T-helper 17 cell (primary cell): ENCODE data around the gene ACTL10. TPM values are rescaled to one million over a fixed set of nuclear protein-coding genes. Genes with fewer than 3 reads are reported as not detected.
A peak's percentile ranks its signal among the peaks of the same experiment; 100 is the strongest.
"Not testable (repeated sequence)": the region's sequence is repeated elsewhere in the genome, so short reads cannot be mapped to it uniquely, and the experiment has no call there.

ENCODE experiments used
- ATAC-seq: fragments of 150-1000 bp; cut with Tn5 transposase; 2 replicates; pipeline ENCODE4 v1.10.0; 2021; ENCODE audit warnings: mild to moderate bottlenecking, moderate library complexity
- DNase-seq, 3 donors: peaks; one replicate each; pipeline versions ENCODE4 v3.0.0 to v3.0.0-alpha.2; 2020 to 2021
- H3K9me3 ChIP-seq: one replicate; pipeline ENCODE4 v1.7.0; 2013; ENCODE audit warnings: low read length, mild to moderate bottlenecking; ENCODE audit not compliant: control insufficient read depth, poor library complexity, severe bottlenecking
- H3K27ac Mint-ChIP-seq: one replicate; pipeline ENCODE4 v1.8.0; 2022; ENCODE audit warnings: mild to moderate bottlenecking, moderate library complexity, mixed read lengths
- H3K27me3 Mint-ChIP-seq: one replicate; pipeline ENCODE4 v1.8.0; 2022; ENCODE audit warnings: mixed read lengths
- H3K36me3 Mint-ChIP-seq: one replicate; pipeline ENCODE4 v1.8.0; 2022; ENCODE audit warnings: low read depth, mixed read lengths
- H3K4me1 Mint-ChIP-seq: one replicate; pipeline ENCODE4 v1.8.0; 2022; ENCODE audit warnings: mild to moderate bottlenecking, mixed read lengths
- H3K4me3 Mint-ChIP-seq: one replicate; pipeline ENCODE4 v1.8.0; 2022; ENCODE audit warnings: mild to moderate bottlenecking, moderate library complexity, mixed read lengths
- total RNA-seq, 4 donors: library from RNA in 2 of 4; stranded (reverse) in 2 of 4; gene quantifications; one replicate each; pipeline ENCODE4 v1.2.3 and lab custom pipeline; 2022 to 2026

Gene ACTL10
- total RNA-seq, 2 donors from 2014 or later, result 0.89 to 1.2 TPM

DNA sequence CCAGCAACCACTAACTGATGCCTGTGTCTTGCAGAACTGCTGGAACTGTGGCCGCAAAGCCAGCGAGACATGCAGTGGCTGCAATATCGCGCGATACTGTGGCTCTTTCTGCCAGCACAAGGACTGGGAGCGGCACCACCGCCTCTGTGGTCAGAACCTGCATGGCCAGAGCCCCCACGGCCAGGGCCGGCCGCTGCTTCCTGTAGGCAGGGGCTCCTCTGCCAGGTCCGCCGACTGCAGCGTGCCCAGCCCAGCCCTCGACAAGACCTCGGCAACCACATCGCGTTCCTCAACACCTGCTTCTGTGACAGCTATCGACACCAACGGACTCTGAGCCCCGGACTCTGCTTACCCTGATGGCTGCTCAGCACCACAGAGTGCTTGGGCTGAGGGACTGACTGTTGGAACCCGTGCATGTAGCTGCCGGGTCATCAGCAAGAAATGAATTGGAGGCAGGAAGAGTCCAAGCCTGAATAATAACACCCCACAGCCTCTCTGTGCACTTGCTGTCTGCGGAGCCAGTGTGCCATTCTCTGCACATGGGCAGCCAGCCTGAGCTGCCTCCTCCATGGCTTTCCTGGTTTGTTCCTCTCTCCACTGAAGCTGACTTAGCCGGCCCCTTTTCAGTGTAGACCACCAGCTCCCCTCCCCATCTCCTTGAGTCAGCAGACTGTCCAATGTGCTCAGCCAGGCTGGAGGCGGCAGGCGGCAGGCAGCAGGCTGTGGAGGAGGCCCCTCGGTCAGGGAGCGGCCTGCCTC is 22.3 kb upstream of the ACTL10 start:
- no peak overlapping the region for H3K27ac Mint-ChIP-seq
- no peaks in the 10 kb centered on the region for H3K27me3 Mint-ChIP-seq
- DNase-seq (no peak), ATAC-seq (no peak)
- H3K4me1 Mint-ChIP-seq, result peaks cover 6% of the 10 kb centered on the region
- H3K4me3 Mint-ChIP-seq, result no peak overlapping the region
- no peaks in the 10 kb centered on the region for H3K9me3 ChIP-seq
- peaks cover 7% of the 10 kb centered on the region for H3K36me3 Mint-ChIP-seq

DNA sequence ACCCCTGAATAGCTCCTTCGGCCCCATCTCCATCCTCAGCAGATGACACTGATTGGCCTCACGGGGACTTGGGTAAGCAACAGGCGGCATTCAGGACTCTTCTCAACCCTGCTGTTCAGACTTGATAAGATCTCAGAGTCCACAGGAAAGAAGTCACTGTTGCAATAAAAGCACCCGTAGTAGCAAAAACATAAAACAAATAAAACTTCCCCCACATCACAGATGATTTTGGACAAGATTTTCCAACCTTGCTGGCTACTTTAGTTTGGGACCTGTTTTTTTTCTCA is 21.7 kb upstream of the ACTL10 start:
- Mint-ChIP-seq H3K27ac (no peak overlapping the region), H3K4me3 (no peak overlapping the region), H3K4me1 (peaks cover 6% of the 10 kb centered on the region), H3K36me3 (peaks cover 7% of the 10 kb centered on the region), H3K27me3 (no peaks in the 10 kb centered on the region)
- DNase-seq (no peak), ATAC-seq (no peak)
- H3K9me3 ChIP-seq, result no peaks in the 10 kb centered on the region

DNA sequence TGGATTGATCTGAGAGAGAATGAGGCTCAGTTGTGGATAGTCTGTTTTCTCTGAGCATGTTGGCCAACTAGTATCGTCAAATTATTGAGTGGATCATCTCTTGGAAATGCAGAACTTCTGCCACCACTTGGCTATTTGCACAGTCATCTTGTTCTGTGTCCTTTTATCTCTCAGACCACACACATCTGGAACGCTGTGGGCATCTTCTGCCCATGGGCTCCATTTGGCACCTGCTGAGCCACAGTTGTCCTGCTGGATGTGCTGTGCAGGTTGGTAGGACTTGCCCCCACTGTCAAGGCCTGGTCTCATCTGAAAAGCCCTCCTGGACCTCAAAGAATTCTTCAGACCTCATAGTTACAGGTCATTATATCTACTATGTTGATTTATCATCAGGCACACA is 21.3 kb upstream of the ACTL10 start:
- DNase-seq (no peak), ATAC-seq (no peak)
- H3K4me3 Mint-ChIP-seq, result no peak overlapping the region
- H3K4me1 Mint-ChIP-seq, result peaks cover 6% of the 10 kb centered on the region
- H3K9me3 ChIP-seq, result no peaks in the 10 kb centered on the region
- no peak overlapping the region for H3K27ac Mint-ChIP-seq
- H3K27me3 Mint-ChIP-seq, result no peaks in the 10 kb centered on the region
- H3K36me3 Mint-ChIP-seq, result peaks cover 7% of the 10 kb centered on the region

DNA sequence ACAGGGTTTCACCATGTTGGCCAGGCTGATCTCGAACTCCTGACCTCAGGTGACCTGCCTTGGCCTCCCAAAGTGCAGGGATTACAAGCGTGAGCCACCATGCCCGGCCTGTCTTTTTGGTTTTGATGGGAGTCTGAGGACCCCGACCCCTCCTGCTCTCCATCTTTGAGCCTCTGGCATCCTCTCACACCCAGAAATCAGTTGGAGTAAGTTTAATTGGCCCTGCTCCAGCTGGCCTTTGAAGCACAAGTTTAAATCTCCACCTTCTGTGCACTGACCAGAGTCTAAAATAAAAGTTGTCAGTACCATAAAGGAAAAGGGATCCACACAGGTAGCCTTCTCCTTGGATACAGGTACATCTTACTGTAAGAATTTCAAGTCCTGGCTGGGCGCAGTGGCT is 20.6 kb upstream of the ACTL10 start:
- no peak overlapping the region for H3K4me3 Mint-ChIP-seq

DNA sequence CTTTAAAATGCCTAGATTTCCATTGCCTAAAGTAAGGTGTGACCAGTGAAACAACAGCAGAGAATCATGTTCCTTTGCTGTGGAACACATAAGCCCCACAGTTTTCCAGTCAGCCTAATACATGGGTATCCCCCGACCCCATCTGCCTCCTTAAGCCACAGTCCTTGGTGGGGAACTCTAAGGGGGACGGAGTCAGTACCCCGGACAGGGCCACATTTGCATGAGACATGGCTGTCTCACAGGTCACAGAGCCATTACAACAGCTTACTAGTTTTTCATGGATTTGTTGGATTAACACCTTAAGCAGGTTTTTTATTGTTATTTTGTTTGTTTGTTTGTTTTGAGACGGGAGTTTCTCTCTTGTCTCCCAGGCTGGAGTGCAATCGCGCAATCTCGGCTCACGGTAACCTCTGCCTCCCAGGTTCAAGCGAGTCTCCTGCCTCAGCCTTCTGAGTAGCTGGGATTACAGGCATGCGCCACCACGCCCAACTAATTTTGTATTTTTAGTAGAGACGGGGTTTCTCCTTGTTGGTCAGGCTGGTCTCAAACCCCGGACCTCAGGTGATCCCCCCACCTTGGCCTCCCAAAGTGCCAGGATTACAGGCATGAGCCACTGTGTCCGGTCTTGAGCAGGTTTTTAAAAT is 19.7 kb upstream of the ACTL10 start:
- H3K4me3 Mint-ChIP-seq, H3K4me1 Mint-ChIP-seq, ATAC-seq, H3K27me3 Mint-ChIP-seq, H3K27ac Mint-ChIP-seq, DNase-seq, H3K36me3 Mint-ChIP-seq, H3K9me3 ChIP-seq: not testable (repeated sequence)

More for the DNA sequence above, 20.6 kb upstream of the ACTL10 start:
- no peaks in the 10 kb centered on the region for H3K27me3 Mint-ChIP-seq
- H3K9me3 ChIP-seq, result no peaks in the 10 kb centered on the region
- no peak for ATAC-seq
- peaks cover 6% of the 10 kb centered on the region for H3K4me1 Mint-ChIP-seq
- DNase-seq, result no peak
- H3K36me3 Mint-ChIP-seq, result peaks cover 7% of the 10 kb centered on the region
- no peak overlapping the region for H3K27ac Mint-ChIP-seq

DNA sequence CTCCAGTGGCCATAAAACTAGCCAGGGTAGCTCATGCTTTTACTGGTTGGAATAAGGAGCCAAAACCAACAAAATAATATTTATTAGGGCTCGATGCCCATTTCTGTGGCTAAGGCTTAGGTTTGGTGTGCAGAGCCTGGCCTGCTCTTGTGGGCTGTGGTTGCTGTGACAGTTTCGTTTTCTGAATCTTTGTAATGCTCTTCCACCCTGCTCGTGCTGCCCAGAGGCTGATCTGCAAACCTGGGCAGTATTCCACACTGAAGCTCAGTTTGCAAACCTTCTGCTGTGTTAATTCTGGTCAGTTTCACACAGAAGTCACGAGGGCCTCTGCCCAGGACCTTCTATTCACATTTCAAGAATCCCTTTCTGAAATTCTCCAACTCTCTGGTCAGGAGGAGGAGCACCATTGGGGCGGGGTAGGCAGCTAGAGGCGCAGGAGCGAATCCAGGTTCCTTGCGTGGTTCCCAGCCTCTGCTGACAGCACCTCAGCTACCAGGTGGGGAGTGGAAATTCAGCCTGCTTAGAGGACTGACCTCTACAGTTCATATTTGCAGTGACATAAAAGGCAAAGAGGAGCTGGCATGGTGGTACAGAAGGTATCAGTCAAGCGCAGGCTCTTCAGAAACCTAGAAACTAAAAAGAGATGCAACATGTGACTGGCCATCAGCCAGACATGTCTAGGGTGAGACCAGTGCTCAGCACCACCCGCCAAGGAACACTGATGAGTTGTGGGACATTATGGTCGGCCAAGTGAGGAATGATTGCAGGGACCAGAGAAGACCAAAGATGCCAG is 18.9 kb upstream of the ACTL10 start:
- H3K36me3 Mint-ChIP-seq, result peaks cover 4% of the 10 kb centered on the region
- no peak overlapping the region for H3K4me3 Mint-ChIP-seq
- no peaks in the 10 kb centered on the region for H3K27me3 Mint-ChIP-seq
- DNase-seq (no peak), ATAC-seq (no peak)
- H3K27ac Mint-ChIP-seq, result no peak overlapping the region
- no peaks in the 10 kb centered on the region for H3K9me3 ChIP-seq
- H3K4me1 Mint-ChIP-seq, result peaks cover 10% of the 10 kb centered on the region

DNA sequence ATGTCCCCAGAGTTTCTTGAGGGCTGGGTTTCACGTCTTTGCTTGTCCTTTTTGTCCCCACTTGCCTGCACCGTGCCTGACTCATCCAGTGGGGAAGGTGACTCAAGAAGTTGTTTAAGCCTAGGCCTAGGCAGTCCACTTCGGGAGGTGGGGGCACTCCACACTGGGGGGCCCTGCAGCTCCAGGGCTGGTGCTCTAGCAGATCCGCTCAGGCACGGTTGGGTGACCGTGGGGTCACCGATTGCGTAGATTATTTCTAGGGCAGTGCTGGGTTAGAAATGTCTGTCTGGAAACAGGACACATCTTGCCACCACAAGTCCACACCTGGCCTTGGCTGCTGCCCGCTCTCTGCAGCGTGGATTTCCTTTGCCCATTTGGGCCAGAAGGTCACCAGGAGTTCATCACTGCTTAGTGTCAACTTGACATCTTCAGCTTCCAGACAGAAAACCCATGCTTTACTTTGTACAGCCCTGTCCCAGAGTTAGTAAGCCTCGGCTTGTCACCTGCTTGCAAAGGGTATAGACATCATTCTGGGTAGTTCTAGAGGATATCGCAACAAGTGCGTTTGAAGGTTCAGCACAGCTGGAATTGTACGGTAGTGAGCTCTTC is 18.2 kb upstream of the ACTL10 start:
- Mint-ChIP-seq H3K36me3 (peaks cover 4% of the 10 kb centered on the region), H3K4me1 (peaks cover 12% of the 10 kb centered on the region), H3K4me3 (no peak overlapping the region), H3K27me3 (no peaks in the 10 kb centered on the region), H3K27ac (no peak overlapping the region)
- no peaks in the 10 kb centered on the region for H3K9me3 ChIP-seq
- ATAC-seq (no peak), DNase-seq (no peak)

DNA sequence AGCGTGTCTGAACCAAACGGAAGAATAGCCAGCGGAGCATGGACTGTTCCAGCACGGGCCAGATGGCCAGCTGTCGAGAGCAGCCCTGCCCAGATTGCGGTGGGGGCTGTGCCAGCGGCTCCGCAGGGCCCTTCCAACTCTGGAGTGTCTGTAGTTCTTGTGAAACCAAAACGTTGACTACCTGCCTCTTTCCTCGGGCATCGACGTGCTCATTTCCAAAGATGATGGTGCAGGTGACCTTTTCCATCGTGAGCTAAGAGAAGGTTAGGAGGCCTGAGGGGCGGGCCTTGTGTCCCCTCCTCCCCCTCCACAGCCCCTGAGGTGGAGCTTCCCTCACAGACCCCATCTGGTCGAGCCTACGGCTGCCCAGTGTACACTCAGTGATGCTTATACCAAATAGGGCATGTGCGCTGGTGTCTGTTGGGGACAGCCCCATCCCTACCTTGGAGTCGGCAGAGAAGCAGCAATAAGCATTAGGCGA is 17.5 kb upstream of the ACTL10 start:
- H3K27ac Mint-ChIP-seq, result no peak overlapping the region
- H3K9me3 ChIP-seq, result no peaks in the 10 kb centered on the region
- ATAC-seq, result no peak
- peaks cover 4% of the 10 kb centered on the region for H3K36me3 Mint-ChIP-seq
- H3K4me3 Mint-ChIP-seq, result no peak overlapping the region
- H3K4me1 Mint-ChIP-seq, result peaks cover 13% of the 10 kb centered on the region
- no peak for DNase-seq
- no peaks in the 10 kb centered on the region for H3K27me3 Mint-ChIP-seq

DNA sequence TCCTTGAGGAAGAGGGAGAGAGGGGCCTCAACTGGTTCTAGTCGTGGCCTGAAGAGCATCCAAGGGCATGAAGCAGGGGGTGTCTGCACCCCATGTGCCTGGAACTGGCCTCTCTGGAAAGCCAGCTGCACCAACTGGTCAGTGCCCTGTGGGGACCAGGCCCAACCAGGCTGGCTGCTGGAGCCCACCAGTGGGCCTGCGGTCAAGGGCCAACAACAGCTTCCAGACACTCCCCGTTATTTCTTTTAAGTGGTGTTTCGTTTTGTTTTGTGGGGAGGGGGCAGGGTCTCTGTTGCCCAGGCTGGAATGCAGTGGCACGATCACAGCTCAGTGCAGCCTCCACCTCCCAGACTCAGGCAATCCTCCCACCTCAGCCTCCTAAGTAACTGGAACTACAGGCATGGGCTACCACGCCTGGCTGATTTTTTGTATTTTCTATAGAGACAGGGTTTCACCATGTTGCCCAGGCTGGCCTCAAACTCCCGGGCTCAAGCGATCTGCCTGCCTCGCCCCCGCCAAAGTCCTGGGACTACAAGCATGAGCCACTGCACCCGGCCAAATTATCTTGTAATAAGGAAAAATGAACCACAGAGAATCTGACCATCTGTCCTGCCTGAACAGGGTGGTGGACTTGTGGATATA is 16.5 kb upstream of the ACTL10 start:
- peaks cover 4% of the 10 kb centered on the region for H3K36me3 Mint-ChIP-seq
- H3K9me3 ChIP-seq, result no peaks in the 10 kb centered on the region
- no peak overlapping the region for H3K27ac Mint-ChIP-seq
- DNase-seq, result no peak
- H3K4me1 Mint-ChIP-seq, result peaks cover 13% of the 10 kb centered on the region
- no peak overlapping the region for H3K4me3 Mint-ChIP-seq
- no peak for ATAC-seq
- H3K27me3 Mint-ChIP-seq, result no peaks in the 10 kb centered on the region

DNA sequence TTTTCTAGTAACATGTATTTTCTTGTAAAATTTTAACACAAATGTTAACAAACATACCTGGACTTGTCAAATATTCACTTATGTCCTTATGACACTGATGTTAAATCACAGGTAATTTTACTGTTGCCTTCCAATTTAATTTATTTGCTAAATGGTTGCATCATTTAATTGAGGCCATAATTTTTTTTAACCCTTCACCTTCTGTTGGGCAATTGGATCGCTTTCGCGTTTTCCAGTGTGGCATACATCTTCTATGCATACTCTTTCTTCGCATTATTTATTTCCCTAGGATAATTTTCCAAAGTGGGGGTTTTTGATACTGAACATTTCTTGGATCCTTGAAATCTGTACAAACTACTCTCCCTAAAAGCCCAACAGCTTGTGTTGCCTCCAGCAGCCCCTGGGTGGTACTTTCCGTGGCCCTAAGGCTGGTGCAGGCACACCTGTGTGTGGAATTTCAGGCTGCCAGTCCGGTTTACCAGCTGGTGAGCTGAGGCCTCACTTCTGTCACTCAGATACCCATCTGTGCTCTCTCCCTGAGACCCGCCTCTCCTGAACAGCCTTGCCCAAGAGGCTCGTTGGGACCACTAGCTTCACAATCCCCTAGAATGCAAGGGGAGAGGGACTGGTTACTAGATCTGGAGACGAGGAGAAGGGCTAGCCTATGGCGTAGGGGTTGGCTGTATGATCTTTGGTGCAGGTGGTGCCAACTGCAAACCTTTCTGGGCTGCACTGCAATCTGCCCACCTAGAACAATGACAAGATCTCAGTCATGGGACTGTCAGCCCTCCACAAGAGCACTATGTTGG is 15.8 kb upstream of the ACTL10 start:
- H3K27me3 Mint-ChIP-seq, result no peaks in the 10 kb centered on the region
- H3K9me3 ChIP-seq, result no peaks in the 10 kb centered on the region
- H3K36me3 Mint-ChIP-seq, result no peaks in the 10 kb centered on the region
- peaks cover 13% of the 10 kb centered on the region for H3K4me1 Mint-ChIP-seq
- DNase-seq (no peak), ATAC-seq (no peak)
- no peak overlapping the region for H3K4me3 Mint-ChIP-seq
- H3K27ac Mint-ChIP-seq, result no peak overlapping the region

DNA sequence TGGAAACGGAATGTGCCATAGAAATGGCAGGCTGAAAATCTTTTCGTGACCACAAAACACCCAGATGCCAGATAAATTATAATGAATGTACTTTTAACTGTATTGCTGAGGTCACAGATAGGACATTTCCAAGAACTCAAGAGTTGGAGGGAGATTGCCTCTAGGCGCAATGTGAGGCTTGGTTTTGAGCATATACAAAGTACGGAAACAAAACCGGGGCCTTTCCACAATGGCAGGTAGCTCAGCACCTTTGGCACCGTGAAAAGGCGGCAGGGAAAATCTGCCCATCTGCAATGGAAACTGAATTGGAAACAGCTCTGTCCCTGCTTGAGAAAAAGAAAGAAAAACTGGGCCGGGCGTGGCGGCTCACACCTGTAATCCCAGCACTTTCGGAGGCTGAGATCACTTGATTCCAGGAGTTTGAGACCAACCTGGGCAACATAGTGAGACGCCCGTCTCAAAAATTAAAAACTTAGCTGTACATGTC is 15.1 kb upstream of the ACTL10 start:
- peaks cover 13% of the 10 kb centered on the region for H3K4me1 Mint-ChIP-seq
- H3K27me3 Mint-ChIP-seq, result no peaks in the 10 kb centered on the region

DNA sequence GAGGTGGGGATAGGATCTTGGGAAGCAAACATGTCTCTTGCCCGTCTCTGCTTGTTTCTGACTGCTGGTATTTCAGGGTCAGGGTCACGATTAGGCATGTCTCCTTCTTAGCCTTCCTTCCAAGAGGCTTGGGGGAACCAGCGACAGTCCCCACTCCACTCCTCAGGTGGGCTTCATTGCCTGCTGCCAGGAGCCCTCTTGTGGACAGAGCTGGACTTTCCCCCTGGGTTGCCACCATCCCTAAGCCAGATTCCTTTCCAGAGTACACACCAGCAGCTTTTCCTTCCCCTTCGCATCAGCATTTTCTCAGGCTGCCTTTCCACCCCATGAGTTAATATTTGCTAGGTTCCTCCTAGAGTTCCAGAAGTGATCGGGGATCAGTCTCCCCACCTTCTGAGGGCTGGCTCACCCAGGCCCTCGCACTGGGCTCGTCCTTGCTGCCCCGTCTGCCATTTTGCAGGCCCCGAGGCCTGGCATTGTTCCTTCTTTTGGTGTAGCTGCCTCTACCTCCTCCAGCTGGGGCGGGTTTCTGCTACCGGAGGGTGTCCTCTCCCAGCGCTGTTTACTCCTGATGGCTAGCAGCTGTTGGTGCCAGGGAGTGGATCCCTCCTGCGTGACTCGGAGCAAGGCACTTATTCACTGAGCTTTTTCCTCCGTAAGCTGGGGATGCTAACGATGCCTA is 13.4 kb upstream of the ACTL10 start:
- H3K36me3 Mint-ChIP-seq, result no peaks in the 10 kb centered on the region

More for the DNA sequence above, 15.1 kb upstream of the ACTL10 start:
- no peak overlapping the region for H3K4me3 Mint-ChIP-seq
- H3K36me3 Mint-ChIP-seq, result no peaks in the 10 kb centered on the region
- ATAC-seq (no peak), DNase-seq (no peak)
- no peak overlapping the region for H3K27ac Mint-ChIP-seq
- H3K9me3 ChIP-seq, result no peaks in the 10 kb centered on the region

More for the DNA sequence above, 13.4 kb upstream of the ACTL10 start:
- no peak overlapping the region for H3K4me3 Mint-ChIP-seq
- no peaks in the 10 kb centered on the region for H3K9me3 ChIP-seq
- peaks cover 8% of the 10 kb centered on the region for H3K4me1 Mint-ChIP-seq
- DNase-seq (no peak), ATAC-seq (peak; percentile 60)
- no peak overlapping the region for H3K27ac Mint-ChIP-seq
- H3K27me3 Mint-ChIP-seq, result no peaks in the 10 kb centered on the region
